DMS79 treated with DMSO at 0.1 percent for 48 hours (cell line): ENCODE data around the gene CTIF.

Source experiments
- DNase-seq: peaks from one replicate; lab custom pipeline; 2025; lab: John Stamatoyannopoulos, UW

Gene CTIF

DNA sequence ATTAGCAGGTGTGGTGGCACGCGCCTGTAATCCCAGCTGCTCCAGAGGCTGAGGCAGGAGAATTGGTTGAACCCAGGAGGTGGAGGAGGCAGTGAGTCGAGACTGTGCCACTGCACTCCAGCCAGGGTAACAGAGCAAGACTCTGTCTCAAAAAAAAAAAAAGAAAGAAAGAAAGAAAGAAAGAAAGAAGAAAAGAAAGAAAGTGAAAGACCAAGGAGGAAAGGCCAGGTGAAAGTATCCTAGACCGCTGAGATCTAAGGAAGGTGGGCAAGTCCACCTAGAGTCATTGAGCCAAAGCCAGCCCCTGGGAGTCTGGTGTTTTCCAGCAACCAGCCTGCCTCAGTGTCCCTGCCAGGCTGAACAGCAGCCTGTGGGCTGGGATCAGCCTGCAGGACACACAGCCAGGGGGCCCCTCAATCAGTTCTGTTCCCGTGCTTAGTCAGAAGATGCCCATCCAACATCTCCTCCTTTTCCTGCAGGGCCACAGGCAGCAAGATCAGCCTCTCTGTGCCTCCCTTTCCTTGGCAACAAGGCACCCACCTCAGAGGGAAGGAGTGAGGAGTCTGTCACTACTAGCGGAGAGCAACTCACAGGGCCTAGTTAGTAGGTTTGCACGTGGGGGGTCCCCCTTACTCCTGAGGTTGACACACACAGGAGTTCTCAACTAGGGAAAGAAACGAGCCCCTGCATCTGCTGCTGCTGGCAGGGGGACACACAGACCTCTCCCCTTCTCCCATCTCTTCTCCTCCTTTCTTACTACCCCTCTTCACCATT is 347.9 kb downstream of the CTIF start:
- DNase-seq = no peak

- no peak for DNase-seq
Observed at GRCh38 chr18:48887294-48887904, 348.6 kb downstream of the CTIF start.

DNA sequence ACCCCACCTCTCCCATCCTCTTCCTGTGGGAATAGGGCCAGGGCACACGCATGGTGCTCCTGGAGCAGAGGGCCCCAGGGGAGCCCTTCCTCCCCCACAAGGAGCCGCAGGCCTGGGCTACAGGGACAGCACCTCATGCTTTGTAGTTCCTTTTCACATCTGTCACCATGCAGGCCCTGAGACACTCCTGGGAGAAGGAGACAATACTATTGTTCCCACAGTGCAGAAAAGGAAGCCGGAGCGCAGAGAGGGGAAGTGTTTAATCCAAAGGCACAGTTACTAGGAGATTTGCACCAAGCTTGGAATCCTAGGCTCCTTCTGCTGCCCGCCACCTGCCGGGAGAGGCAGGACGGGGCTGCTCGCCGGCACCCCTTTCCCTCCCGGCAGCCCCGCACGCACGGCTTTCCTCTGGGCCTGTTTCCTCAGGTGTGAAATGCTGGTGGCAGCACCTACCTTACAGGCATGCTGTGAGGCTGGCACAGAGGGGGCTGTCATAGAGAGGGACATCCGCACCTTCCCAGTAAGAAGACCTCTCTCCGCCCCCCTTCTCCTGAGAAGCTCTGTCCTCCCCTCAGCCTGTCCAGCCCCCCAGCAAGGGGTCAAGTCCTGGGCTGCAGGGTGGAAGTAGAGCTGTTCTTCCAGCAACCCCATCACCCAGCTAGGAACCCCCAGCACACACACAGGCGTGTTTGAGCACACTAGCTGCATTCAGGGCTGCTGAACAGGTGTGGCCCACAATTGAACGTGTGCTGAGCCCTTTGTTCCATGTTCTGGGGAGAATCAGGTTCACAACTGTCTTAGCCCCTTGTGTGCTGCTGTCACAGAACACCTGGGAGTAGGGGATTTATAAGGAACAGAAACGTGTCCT is 349.3 kb downstream of the CTIF start:
- DNase-seq = no peak

DNA sequence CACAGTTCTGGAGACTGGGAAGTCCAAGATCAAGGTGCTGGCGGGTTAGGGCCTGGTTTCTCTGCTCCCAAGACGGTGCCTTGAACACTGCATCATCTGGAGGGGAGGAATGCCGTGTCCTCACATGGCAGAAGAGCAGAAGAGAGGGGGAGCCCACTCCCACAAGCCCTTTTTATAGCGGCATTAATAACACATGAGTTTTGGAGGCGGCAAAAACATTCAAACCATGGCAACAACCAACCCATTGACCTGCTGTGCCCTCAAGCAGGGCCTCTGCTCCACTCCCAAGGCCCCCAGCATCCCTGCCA is 349.9 kb downstream of the CTIF start:
- DNase-seq = no peak

- no peak for DNase-seq
Observed at GRCh38 chr18:48889115-48889941, 350.5 kb downstream of the CTIF start.

DNA sequence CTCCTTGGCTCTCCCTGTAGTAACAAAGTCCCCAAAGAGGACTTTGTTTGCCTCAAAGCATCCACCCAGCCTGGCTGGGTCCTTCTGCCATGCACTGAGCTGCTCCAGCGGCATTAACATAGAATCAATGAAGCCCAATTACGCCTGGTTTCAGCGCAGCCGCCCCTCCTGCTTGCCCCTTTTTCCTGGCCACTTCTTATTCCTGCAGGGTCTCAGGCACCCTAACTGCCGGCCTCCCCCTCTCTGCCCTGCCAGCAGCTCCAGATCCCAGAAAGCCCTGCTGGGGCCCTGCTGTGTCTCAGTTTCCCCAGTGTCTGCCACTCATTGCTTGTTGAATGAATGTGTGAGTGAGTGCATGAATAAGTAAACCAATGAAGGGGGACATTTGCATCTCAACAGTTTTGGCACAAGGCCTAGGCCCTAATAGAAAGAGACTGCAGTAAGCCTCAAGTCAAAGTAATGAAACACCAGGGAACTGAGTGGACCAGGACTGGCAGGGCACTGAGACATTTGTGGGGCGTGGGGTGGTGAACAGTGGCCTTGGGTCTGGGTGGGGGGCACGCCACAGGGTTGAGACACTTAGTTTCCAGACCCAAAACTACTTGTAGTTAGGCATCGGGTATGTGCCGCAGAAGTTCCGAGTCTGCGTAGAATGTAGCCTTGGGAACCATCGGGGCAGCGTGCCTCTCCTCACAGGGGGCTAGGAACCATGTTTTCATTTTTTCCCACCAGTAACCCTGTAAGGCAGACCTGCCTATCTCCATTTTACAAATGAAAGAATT is 351.3 kb downstream of the CTIF start:
- no peak for DNase-seq

DNA sequence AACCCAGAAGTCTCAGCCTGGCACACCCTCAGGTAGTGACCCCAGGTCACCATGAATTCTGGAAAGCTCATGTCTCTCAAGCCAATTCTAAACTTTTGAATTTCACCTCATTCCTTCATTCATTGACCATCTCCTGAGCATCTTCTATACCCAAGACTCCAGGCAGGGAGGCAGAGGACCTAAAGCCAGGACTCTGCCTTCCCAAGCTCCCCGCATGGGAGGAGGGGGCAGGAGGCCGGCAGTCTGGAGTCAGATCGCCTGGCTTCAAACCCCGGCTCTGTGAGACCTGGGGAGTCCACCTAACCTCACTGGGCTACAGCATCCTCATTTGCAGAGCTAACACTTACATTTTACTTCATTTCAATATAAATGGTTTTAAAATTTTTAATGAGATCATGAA is 352.9 kb downstream of the CTIF start:
- DNase-seq = no peak

DNA sequence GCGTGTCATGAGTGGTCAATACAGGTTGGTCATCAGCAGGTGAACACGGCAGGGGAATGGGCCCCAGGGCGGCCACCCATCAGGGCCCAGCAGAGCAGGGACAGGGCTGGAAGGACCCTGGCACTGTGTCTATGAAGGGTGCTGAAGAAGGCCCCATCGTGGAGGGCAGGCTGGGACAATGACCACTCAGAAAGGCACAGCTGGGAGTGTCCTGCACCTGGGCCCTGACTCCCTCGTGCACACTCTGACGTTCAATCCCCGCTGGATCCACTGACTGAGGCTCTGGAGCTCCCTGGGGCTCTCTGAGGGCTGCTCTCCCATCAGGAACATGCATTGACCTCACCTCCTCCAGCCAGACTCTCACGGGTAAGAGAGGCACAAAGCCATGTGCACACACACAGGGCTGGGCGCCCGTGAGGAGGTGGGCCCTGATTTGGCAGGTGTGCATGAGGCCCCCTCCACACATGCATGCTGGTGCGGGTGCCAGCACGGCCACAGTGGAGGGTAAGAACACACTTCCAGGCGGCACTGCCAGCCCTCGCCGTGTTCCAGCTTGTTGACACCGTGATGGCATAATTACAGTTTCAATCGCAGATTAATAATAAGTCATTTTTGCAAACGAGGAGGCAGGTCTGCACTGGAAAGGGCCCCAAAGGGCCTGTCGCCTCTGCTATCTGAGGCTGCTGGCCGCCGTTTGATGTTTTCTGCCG is 353.5 kb downstream of the CTIF start:
- DNase-seq = peak; percentile 83

DNA sequence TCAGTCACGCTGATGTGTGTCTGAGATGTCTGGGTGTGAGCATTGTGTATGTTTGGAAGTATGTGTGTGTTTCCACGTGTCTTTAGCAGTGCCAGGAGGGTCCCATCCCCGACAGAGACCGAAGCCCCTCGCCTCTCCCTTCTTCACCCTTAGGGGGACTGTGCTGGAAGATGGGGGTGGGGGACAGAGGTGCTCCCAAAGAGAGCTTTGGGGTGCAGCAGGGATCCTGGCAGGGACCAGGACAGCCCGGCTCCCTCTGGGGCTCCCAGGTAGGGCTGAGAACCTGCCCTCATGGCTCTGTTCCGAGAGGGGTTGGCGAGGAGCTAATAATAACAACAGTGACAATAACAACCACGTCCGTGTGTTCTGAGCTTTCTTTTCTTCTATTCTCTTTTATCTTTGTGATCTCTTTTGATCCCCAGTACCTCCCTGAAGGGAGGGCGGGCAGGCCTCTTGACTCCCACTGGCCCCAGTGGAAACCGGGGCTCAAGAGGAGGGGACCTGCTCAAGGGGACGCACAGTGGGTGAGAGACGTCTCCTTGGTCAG is 354.3 kb downstream of the CTIF start:
- DNase-seq = no peak

GRCh38 chr18:48893608-48894600 is 355.1 kb downstream of the CTIF start:
- peak; percentile 25 for DNase-seq

DNA sequence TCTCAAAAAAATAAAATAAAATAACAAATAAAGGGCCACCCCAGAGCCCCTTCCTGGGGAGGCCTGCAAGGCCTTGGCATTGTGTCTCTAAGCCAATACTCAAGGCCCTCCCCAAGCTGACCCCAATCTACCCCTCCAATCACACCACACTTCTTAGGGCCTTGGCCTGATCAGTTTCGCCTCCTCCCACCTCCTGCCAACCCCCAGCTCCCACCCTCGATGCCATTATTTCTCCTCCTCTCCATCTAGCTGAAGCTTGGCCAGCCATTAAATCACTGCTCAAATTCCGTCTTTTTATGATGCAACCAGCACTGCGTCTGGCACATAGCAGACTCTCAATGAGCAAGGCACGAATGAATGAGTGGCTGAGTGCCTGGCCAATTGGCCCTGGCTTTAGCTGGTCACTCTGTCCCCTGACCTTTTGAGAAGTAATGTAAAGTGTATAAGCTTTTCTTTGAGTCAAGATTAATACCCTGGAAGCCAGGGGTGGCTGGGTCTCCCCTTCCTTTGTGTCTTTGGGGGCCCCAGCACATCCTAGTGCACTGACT is 356.0 kb downstream of the CTIF start:
- DNase-seq = no peak

GRCh38 chr18:48896326-48896874 is 357.6 kb downstream of the CTIF start:
- no peak for DNase-seq

GRCh38 chr18:48896875-48897511 is 358.2 kb downstream of the CTIF start:
- DNase-seq = no peak

- no peak for DNase-seq
Observed at GRCh38 chr18:48897531-48897930, 358.7 kb downstream of the CTIF start.

GRCh38 chr18:48898521-48898920 is 359.7 kb downstream of the CTIF start:
- no peak for DNase-seq

DNA sequence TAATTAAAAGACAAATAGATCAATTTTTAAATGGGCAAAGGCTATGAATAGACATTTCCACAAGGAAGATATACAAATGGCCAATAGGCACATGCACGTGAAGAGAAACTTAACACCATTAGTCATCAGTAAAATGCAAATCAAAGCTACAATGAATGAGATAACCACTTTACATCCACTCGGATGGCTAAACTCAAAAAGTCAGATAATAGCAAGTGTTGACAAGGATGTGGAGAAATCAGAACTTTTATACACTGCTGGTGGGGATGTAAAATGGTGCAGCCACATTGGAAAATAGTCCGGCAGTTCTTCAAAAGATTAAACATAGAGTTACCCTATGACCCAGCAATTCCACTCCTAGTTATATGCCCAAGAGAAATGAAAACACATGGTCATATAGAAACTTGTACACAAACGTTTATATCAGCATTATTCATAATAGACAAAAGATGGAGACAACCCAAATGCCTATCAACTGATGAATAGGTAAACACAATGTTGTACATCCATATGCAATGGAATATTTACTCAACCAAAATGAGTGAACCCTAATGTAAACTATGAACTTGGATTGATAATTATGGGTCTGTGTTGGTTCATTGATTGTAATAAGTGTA is 360.8 kb downstream of the CTIF start:
- no peak for DNase-seq

DNA sequence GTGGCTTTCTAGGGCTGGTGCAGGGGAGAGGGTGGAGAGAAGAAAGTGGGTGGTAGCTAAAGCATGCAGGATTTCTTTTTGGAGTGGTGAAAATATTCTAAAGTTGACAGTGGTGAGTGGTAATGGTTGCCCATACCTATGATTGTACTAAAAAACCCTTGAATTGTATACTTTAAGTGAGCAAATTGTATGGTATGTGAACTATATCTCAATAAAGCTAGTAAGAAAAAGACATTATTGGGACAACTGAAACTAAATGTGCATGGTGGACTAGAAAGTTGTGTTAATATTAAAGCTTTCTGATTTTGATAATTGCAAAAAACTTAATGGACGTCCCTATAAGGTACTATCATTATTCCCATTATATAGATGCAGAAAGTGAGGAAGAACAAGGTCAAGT is 361.6 kb downstream of the CTIF start:
- no peak for DNase-seq
